H9 (cell line): ENCODE data around the gene HIRA. TPM values are rescaled to one million over a fixed set of nuclear protein-coding genes. Genes with fewer than 3 reads are reported as not detected.

Experiments used
- DNase-seq: peaks from one replicate; pipeline ENCODE4 v3.0.0-alpha.2; 2017
- H2AFZ ChIP-seq: one replicate; pipeline ENCODE4 v1.6.1; 2013; ENCODE audit warnings: mild to moderate bottlenecking, low read length, control low read depth, moderate library complexity
- H2AK5ac ChIP-seq: 2 replicates; pipeline ENCODE4 v1.6.1; 2013; ENCODE audit warnings: low read length, control low read depth, mixed read lengths; ENCODE audit not compliant: insufficient read length
- H2BK120ac ChIP-seq: one replicate; pipeline ENCODE4 v1.6.1; 2013; ENCODE audit warnings: low read depth, mild to moderate bottlenecking, low read length, control low read depth, inconsistent platforms; ENCODE audit not compliant: poor library complexity, severe bottlenecking
- H2BK12ac ChIP-seq: 2 replicates; pipeline ENCODE4 v1.6.1; 2013; ENCODE audit warnings: low read length, control low read depth, mixed read lengths, low read depth; ENCODE audit not compliant: insufficient read length
- H2BK15ac ChIP-seq: 2 replicates; pipeline ENCODE4 v1.6.1; 2013; ENCODE audit warnings: low read depth, low read length, control low read depth
- H2BK20ac ChIP-seq: one replicate; pipeline ENCODE4 v1.6.1; 2013; ENCODE audit warnings: low read depth, mild to moderate bottlenecking, low read length, control low read depth, inconsistent platforms; ENCODE audit not compliant: poor library complexity, severe bottlenecking
- H2BK5ac ChIP-seq: 2 replicates; pipeline ENCODE4 v1.6.1; 2013; ENCODE audit warnings: low read length, control low read depth, mixed read lengths; ENCODE audit not compliant: insufficient read length
- H3K14ac ChIP-seq: 2 replicates; pipeline ENCODE4 v1.6.1; 2013; ENCODE audit warnings: low read length, control low read depth; ENCODE audit not compliant: insufficient read depth
- H3K18ac ChIP-seq: 2 replicates; pipeline ENCODE4 v1.6.1; 2013; ENCODE audit warnings: low read depth, mild to moderate bottlenecking, mixed read lengths, low read length, control low read depth; ENCODE audit not compliant: insufficient read length
- H3K23ac ChIP-seq: 2 replicates; pipeline ENCODE4 v1.6.1; 2013; ENCODE audit warnings: low read length, control low read depth, mixed read lengths, low read depth; ENCODE audit not compliant: insufficient read length
- H3K23me2 ChIP-seq: 2 replicates; pipeline ENCODE4 v1.6.1; 2013; ENCODE audit warnings: low read depth, mild to moderate bottlenecking, mixed read lengths, low read length, control low read depth; ENCODE audit not compliant: insufficient read length, poor library complexity, severe bottlenecking
- H3K27ac ChIP-seq: 2 replicates; pipeline ENCODE4 v1.5.1; 2013; ENCODE audit warnings: low read length, control low read depth, mixed read lengths, low read depth; ENCODE audit not compliant: insufficient read length
- H3K27me3 ChIP-seq: 2 replicates; pipeline ENCODE4 v1.6.1; 2013; ENCODE audit warnings: low read length, control low read depth, inconsistent platforms; ENCODE audit not compliant: insufficient read depth
- H3K4ac ChIP-seq: 2 replicates; pipeline ENCODE4 v1.6.1; 2013; ENCODE audit warnings: low read depth, mild to moderate bottlenecking, control low read depth, inconsistent platforms, low read length, moderate library complexity
- H3K4me1 ChIP-seq: 2 replicates; pipeline ENCODE4 v1.6.1; 2013; ENCODE audit warnings: low read length, control low read depth, inconsistent platforms; ENCODE audit not compliant: insufficient read depth
- H3K4me2 ChIP-seq: 2 replicates; pipeline ENCODE4 v1.6.1; 2013; ENCODE audit warnings: low read length, control low read depth, mixed read lengths; ENCODE audit not compliant: insufficient read length, insufficient read depth
- H3K56ac ChIP-seq: 2 replicates; pipeline ENCODE4 v1.6.1; 2013; ENCODE audit warnings: low read depth, mild to moderate bottlenecking, mixed read lengths, low read length, control low read depth; ENCODE audit not compliant: insufficient read length
- H3K79me1 ChIP-seq: 2 replicates; pipeline ENCODE4 v1.6.1; 2013; ENCODE audit warnings: low read depth, mild to moderate bottlenecking, moderate library complexity, low read length, control low read depth, inconsistent platforms; ENCODE audit not compliant: insufficient read depth, poor library complexity, severe bottlenecking
- H3K79me2 ChIP-seq: 2 replicates; pipeline ENCODE4 v1.6.1; 2013; ENCODE audit warnings: low read length, control low read depth, inconsistent platforms; ENCODE audit not compliant: insufficient read depth
- H3K9ac ChIP-seq: 2 replicates; pipeline ENCODE4 v1.6.1; 2013; ENCODE audit warnings: low read length, control low read depth, mixed read lengths; ENCODE audit not compliant: insufficient read length; ENCODE audit errors: extremely low read depth
- H3K9me3 ChIP-seq: one replicate; pipeline ENCODE4 v1.6.1; 2013; ENCODE audit warnings: low read depth, low read length, inconsistent platforms; ENCODE audit not compliant: control insufficient read depth
- H3T11ph ChIP-seq: one replicate; pipeline ENCODE4 v1.6.1; 2013; ENCODE audit warnings: mild to moderate bottlenecking, low read length, control low read depth, inconsistent platforms
- H4K20me1 ChIP-seq: one replicate; pipeline ENCODE4 v1.6.1; 2013; ENCODE audit not compliant: control insufficient read depth, insufficient read length, insufficient read depth
- H4K5ac ChIP-seq: 2 replicates; pipeline ENCODE4 v1.6.1; 2013; ENCODE audit warnings: low read depth, mild to moderate bottlenecking, mixed read lengths, low read length, control low read depth; ENCODE audit not compliant: insufficient read length
- H4K8ac ChIP-seq: replicated peaks from 2 replicates; pipeline ENCODE4 v1.6.1; 2013; ENCODE audit warnings: low read length, control low read depth, mixed read lengths, low read depth; ENCODE audit not compliant: insufficient read length
- H4K91ac ChIP-seq: 2 replicates; pipeline ENCODE4 v1.6.1; 2013; ENCODE audit warnings: low read depth, mild to moderate bottlenecking, moderate library complexity, mixed read lengths, low read length, control low read depth; ENCODE audit not compliant: insufficient read length
- H3K27ac Mint-ChIP-seq, 3 experiments: 2 replicates in 2 of 3; 3 replicates in 1 of 3; pipeline ENCODE4 v1.8.0; 2020 to 2021; ENCODE audit warnings: mixed read lengths in 3 of 3, mild to moderate bottlenecking in 1 of 3, moderate library complexity in 1 of 3
- H3K27me3 Mint-ChIP-seq: 2 replicates; pipeline ENCODE4 v1.8.0; 2021; ENCODE audit warnings: low read depth, mild to moderate bottlenecking, moderate library complexity, mixed read lengths
- H3K36me3 Mint-ChIP-seq, 3 experiments: 2 replicates in 2 of 3; 3 replicates in 1 of 3; pipeline ENCODE4 v1.8.0; 2020 to 2021; ENCODE audit warnings: low read depth in 3 of 3, mixed read lengths in 3 of 3; ENCODE audit not compliant: insufficient read depth in 1 of 3
- H3K4me1 Mint-ChIP-seq, 2 experiments: 2 replicates each; pipeline ENCODE4 v1.8.0; 2020; ENCODE audit warnings: mixed read lengths in 2 of 2
- H3K4me3 Mint-ChIP-seq, 2 experiments: 2 replicates in 1 of 2; 3 replicates in 1 of 2; pipeline ENCODE4 v1.8.0; 2020 to 2021; ENCODE audit warnings: mild to moderate bottlenecking in 2 of 2, mixed read lengths in 2 of 2, moderate library complexity in 1 of 2
- H3K9me3 Mint-ChIP-seq, 2 experiments: 2 replicates in 1 of 2; 3 replicates in 1 of 2; pipeline ENCODE4 v1.8.0; 2020; ENCODE audit warnings: mild to moderate bottlenecking in 2 of 2, mixed read lengths in 2 of 2, moderate library complexity in 1 of 2
- WGBS: extraction: QIAGEN DNeasy Blood & Tissue Kit; methylation state at CpG from one replicate; pipeline ENCODE4 v1.1.7; 2013; ENCODE audit warnings: missing lambda C conversion rate, low lambda C conversion rate, mixed read lengths; ENCODE audit not compliant: insufficient read length; ENCODE audit errors: extremely low coverage; 5-methylcytosine and 5-hydroxymethylcytosine counted together
- total RNA-seq: library from RNA; stranded (reverse); gene quantifications from 2 replicates; pipeline ENCODE4 v1.2.1, GENCODE V29; 2021
- TF ChIP-seq, protein P1 (sequence below): fragments of 200-600 bp; sonication (generic); conservative IDR thresholded peaks from 3 replicates; pipeline ENCODE4 v1.8.0; 2021; ENCODE audit warnings: antibody characterized with exemption, mild to moderate bottlenecking

Gene HIRA
- total RNA-seq, 1 experiment from 2014 or later = 51.9 TPM

DNA sequence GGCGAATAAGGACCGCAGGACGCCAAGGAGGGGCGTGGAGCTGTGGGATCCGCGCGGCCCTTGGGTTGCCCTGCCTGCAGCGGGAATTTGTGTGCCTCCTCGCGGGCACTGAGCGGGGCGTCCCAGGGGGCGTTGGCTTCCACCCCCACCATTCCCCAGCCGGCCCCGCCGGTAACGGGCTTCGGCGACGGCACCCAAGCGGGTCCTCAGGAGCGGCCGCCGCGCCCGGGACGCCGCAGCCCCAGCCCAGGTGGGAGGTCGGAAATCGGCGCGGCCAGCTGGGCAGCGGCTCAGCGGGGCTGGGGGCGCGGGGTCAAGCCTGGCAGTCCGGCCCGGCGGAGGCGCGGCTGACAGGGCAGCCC lies 140.3 kb downstream of the HIRA start:
- no CpG with 5 or more reads among the region's 41 CpGs for WGBS
- H3K4me2 ChIP-seq = peak overlapping the region; percentile 88
- Mint-ChIP-seq H3K36me3 (peaks cover 0 to 11% (median 8%) of the 10 kb centered on the region in 3 experiments; a peak in 4 of 7 replicates), H3K9me3 (no peaks in the 10 kb centered on the region), H3K4me1 (peaks cover 49 to 51% of the 10 kb centered on the region in 2 experiments), H3K27ac (no peak overlapping the region), H3K27me3 (peaks cover 21% of the 10 kb centered on the region), H3K4me3 (peak overlapping the region; percentile 78 to 87)
- H4K91ac ChIP-seq = no peak overlapping the region
- H3K9ac ChIP-seq = peak overlapping the region; percentile 47
- H3K27me3 ChIP-seq = peaks cover 3% of the 10 kb centered on the region; the same call in 1 of the 2 replicates
- TF ChIP-seq, protein P1, sequence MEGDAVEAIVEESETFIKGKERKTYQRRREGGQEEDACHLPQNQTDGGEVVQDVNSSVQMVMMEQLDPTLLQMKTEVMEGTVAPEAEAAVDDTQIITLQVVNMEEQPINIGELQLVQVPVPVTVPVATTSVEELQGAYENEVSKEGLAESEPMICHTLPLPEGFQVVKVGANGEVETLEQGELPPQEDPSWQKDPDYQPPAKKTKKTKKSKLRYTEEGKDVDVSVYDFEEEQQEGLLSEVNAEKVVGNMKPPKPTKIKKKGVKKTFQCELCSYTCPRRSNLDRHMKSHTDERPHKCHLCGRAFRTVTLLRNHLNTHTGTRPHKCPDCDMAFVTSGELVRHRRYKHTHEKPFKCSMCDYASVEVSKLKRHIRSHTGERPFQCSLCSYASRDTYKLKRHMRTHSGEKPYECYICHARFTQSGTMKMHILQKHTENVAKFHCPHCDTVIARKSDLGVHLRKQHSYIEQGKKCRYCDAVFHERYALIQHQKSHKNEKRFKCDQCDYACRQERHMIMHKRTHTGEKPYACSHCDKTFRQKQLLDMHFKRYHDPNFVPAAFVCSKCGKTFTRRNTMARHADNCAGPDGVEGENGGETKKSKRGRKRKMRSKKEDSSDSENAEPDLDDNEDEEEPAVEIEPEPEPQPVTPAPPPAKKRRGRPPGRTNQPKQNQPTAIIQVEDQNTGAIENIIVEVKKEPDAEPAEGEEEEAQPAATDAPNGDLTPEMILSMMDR = no peak
- H4K5ac ChIP-seq = no peak overlapping the region
- no peak overlapping the region for H3K18ac ChIP-seq
- H3K79me1 ChIP-seq = no peaks in the 10 kb centered on the region
- no peak overlapping the region for H3K56ac ChIP-seq
- H2AFZ ChIP-seq = no peak overlapping the region
- H3K27ac ChIP-seq = no peak overlapping the region
- H2AK5ac ChIP-seq = no peak overlapping the region
- H3K79me2 ChIP-seq = no peaks in the 10 kb centered on the region
- no peak overlapping the region for H2BK15ac ChIP-seq
- H3T11ph ChIP-seq = no peak overlapping the region
- no peak overlapping the region for H2BK20ac ChIP-seq
- H3K4me1 ChIP-seq = peaks cover 13% of the 10 kb centered on the region
- H2BK12ac ChIP-seq = no peak overlapping the region
- H3K23me2 ChIP-seq = peaks cover 12% of the 10 kb centered on the region
- no peak overlapping the region for H3K4ac ChIP-seq
- H4K20me1 ChIP-seq = no peaks in the 10 kb centered on the region
- no peak overlapping the region for H4K8ac ChIP-seq
- H3K9me3 ChIP-seq = no peaks in the 10 kb centered on the region
- peak; percentile 32 for DNase-seq
- H3K14ac ChIP-seq = peak overlapping the region; percentile 26; the same call in 1 of the 2 replicates
- no peak overlapping the region for H2BK5ac ChIP-seq
- no peak overlapping the region for H2BK120ac ChIP-seq
- no peak overlapping the region for H3K23ac ChIP-seq
